ENCODE measurements around the gene RUNDC3A. TPM values are rescaled to one million over a fixed set of nuclear protein-coding genes. Genes with fewer than 3 reads are reported as not detected.

The RUNDC3A gene
- total RNA-seq, 2 experiments from 2014 or later, result 0.18 TPM; not detected in 1

- H3K9me3 Mint-ChIP-seq (ENCODE audit: insufficient read depth), result no peaks in the 10 kb centered on the region
- DNase-seq, result no peak
- H3K4me1 Mint-ChIP-seq (ENCODE audit: low read depth), result peaks cover 1% of the 10 kb centered on the region
- ATAC-seq, result no peak
- no peak overlapping the region for H3K4me3 Mint-ChIP-seq
- H3K36me3 Mint-ChIP-seq (ENCODE audit: low read depth), result peaks cover 11% of the 10 kb centered on the region
- no peak overlapping the region for H3K27ac Mint-ChIP-seq
- ChIA-PET POLR2A (no interaction called here), CTCF (interaction anchor here (0.9 to 6.3 kb wide), 8 partner anchors 8 to 148 kb away, joined by 3 to 60 read pairs (median 11); partner anchors contain the start of genes FAM171A2, GPATCH8 and GRN)
- H3K27me3 Mint-ChIP-seq (ENCODE audit: low read depth), result peaks cover 9% of the 10 kb centered on the region
These were observed 47.3 kb downstream of the RUNDC3A start for GRCh38 chr17:44355642-44356099.

GRCh38 chr17:44356241-44356640, 47.8 kb downstream of the RUNDC3A start:
- H3K9me3 Mint-ChIP-seq (ENCODE audit: insufficient read depth), result no peaks in the 10 kb centered on the region
- H3K4me1 Mint-ChIP-seq (ENCODE audit: low read depth), result peaks cover 1% of the 10 kb centered on the region
- peaks cover 13% of the 10 kb centered on the region for H3K27me3 Mint-ChIP-seq (ENCODE audit: low read depth)
- POLR2A ChIA-PET, result no interaction called here
- no peak overlapping the region for H3K4me3 Mint-ChIP-seq
- DNase-seq (no peak), ATAC-seq (no peak)
- CTCF ChIA-PET, result interaction anchor here (1.6 to 4.8 kb wide), 2 partner anchors 11 to 147 kb away, joined by 4 to 16 read pairs; partner anchors contain the start of gene GRN
- H3K36me3 Mint-ChIP-seq (ENCODE audit: low read depth), result peaks cover 9% of the 10 kb centered on the region
- no peak overlapping the region for H3K27ac Mint-ChIP-seq

GRCh38 chr17:44358066-44358465, 49.7 kb downstream of the RUNDC3A start:
- CTCF ChIA-PET, result interaction anchor here (0.6 to 4.8 kb wide), 6 partner anchors 12 to 173 kb away, joined by 3 to 16 read pairs (median 4); partner anchors contain the start of gene GRN
- peaks cover 1% of the 10 kb centered on the region for H3K4me1 Mint-ChIP-seq (ENCODE audit: low read depth)
- no peaks in the 10 kb centered on the region for H3K9me3 Mint-ChIP-seq (ENCODE audit: insufficient read depth)
- ATAC-seq, result no peak
- no peak overlapping the region for H3K4me3 Mint-ChIP-seq
- POLR2A ChIA-PET, result no interaction called here
- H3K27ac Mint-ChIP-seq, result no peak overlapping the region
- H3K27me3 Mint-ChIP-seq (ENCODE audit: low read depth), result peaks cover 26% of the 10 kb centered on the region
- peaks cover under 1% of the 10 kb centered on the region for H3K36me3 Mint-ChIP-seq (ENCODE audit: low read depth)
- DNase-seq, result no peak

GRCh38 chr17:44359006-44359405, 50.6 kb downstream of the RUNDC3A start:
- Mint-ChIP-seq H3K36me3 (ENCODE audit: low read depth) (no peaks in the 10 kb centered on the region), H3K27ac (no peak overlapping the region)
- no peak for ATAC-seq

GRCh38 chr17:44359458-44360143, 51.2 kb downstream of the RUNDC3A start:
- H3K4me1 Mint-ChIP-seq (ENCODE audit: low read depth), result peaks cover 4% of the 10 kb centered on the region
- POLR2A ChIA-PET, result no interaction called here
- no peak overlapping the region for H3K4me3 Mint-ChIP-seq
- CTCF ChIA-PET, result interaction anchor here (1.0 to 4.8 kb wide), 6 partner anchors 9 to 164 kb away, joined by 3 to 16 read pairs (median 4); partner anchors contain the start of gene GRN
- ATAC-seq (no peak), DNase-seq (no peak)
- no peaks in the 10 kb centered on the region for H3K9me3 Mint-ChIP-seq (ENCODE audit: insufficient read depth)
- H3K27me3 Mint-ChIP-seq (ENCODE audit: low read depth), result peaks cover 26% of the 10 kb centered on the region
- no peaks in the 10 kb centered on the region for H3K36me3 Mint-ChIP-seq (ENCODE audit: low read depth)
- no peak overlapping the region for H3K27ac Mint-ChIP-seq

More at GRCh38 chr17:44359006-44359405, 50.6 kb downstream of the RUNDC3A start:
- DNase-seq, result no peak
- POLR2A ChIA-PET, result no interaction called here
- H3K4me3 Mint-ChIP-seq, result no peak overlapping the region
- no peaks in the 10 kb centered on the region for H3K9me3 Mint-ChIP-seq (ENCODE audit: insufficient read depth)
- H3K27me3 Mint-ChIP-seq (ENCODE audit: low read depth), result peaks cover 26% of the 10 kb centered on the region
- CTCF ChIA-PET, result interaction anchor here (0.6 to 4.8 kb wide), 4 partner anchors 13 to 164 kb away, joined by 3 to 16 read pairs (median 3); partner anchors contain the start of gene GRN
- H3K4me1 Mint-ChIP-seq (ENCODE audit: low read depth), result peaks cover 5% of the 10 kb centered on the region

GRCh38 chr17:44360144-44360533, 51.7 kb downstream of the RUNDC3A start:
- CTCF ChIA-PET, result interaction anchor here (1.0 to 4.8 kb wide), 5 partner anchors 9 to 163 kb away, joined by 3 to 16 read pairs (median 4); partner anchors contain the start of gene GRN
- DNase-seq (no peak), ATAC-seq (no peak)
- H3K4me3 Mint-ChIP-seq, result no peak overlapping the region
- peaks cover 4% of the 10 kb centered on the region for H3K4me1 Mint-ChIP-seq (ENCODE audit: low read depth)
- H3K27ac Mint-ChIP-seq, result no peak overlapping the region
- H3K9me3 Mint-ChIP-seq (ENCODE audit: insufficient read depth), result no peaks in the 10 kb centered on the region
- H3K27me3 Mint-ChIP-seq (ENCODE audit: low read depth), result peaks cover 26% of the 10 kb centered on the region
- no peaks in the 10 kb centered on the region for H3K36me3 Mint-ChIP-seq (ENCODE audit: low read depth)
- POLR2A ChIA-PET, result no interaction called here

- no peaks in the 10 kb centered on the region for H3K36me3 Mint-ChIP-seq (ENCODE audit: low read depth)
- DNase-seq, result no peak
- H3K9me3 Mint-ChIP-seq (ENCODE audit: insufficient read depth), result no peaks in the 10 kb centered on the region
- CTCF ChIA-PET, result interaction anchor here (1.1 to 2.2 kb wide), 3 partner anchors 9 to 163 kb away, joined by 3 to 8 read pairs (median 4); no protein-coding TSS in a partner anchor
- H3K27ac Mint-ChIP-seq, result no peak overlapping the region
- POLR2A ChIA-PET, result no interaction called here
- no peak overlapping the region for H3K4me3 Mint-ChIP-seq
- peaks cover 26% of the 10 kb centered on the region for H3K27me3 Mint-ChIP-seq (ENCODE audit: low read depth)
- no peak for ATAC-seq
- H3K4me1 Mint-ChIP-seq (ENCODE audit: low read depth), result peaks cover 4% of the 10 kb centered on the region
These were observed 52.4 kb downstream of the RUNDC3A start for GRCh38 chr17:44360826-44361225.

- Mint-ChIP-seq H3K9me3 (ENCODE audit: insufficient read depth) (no peaks in the 10 kb centered on the region), H3K27ac (no peak overlapping the region), H3K36me3 (ENCODE audit: low read depth) (no peaks in the 10 kb centered on the region), H3K4me3 (no peak overlapping the region), H3K4me1 (ENCODE audit: low read depth) (peaks cover 4% of the 10 kb centered on the region), H3K27me3 (ENCODE audit: low read depth) (peaks cover 30% of the 10 kb centered on the region)
- ATAC-seq (no peak), DNase-seq (no peak)
- ChIA-PET POLR2A (no interaction called here), CTCF (interaction anchor here (0.9 to 3.5 kb wide), 5 partner anchors 8 to 162 kb away, joined by 5 to 29 read pairs (median 15); no protein-coding TSS in a partner anchor)
These were observed 53.2 kb downstream of the RUNDC3A start for GRCh38 chr17:44361292-44362260.

- H3K9me3 Mint-ChIP-seq (ENCODE audit: insufficient read depth), result no peaks in the 10 kb centered on the region
- ChIA-PET CTCF (interaction anchor here (0.8 to 3.5 kb wide), 11 partner anchors 9 to 161 kb away, joined by 4 to 29 read pairs (median 7); partner anchors contain the start of gene GRN), POLR2A (interaction anchor here (1.1 kb wide), 1 partner anchor 9 kb away, joined by 3 read pairs; no protein-coding TSS in a partner anchor)
- DNase-seq (no peak), ATAC-seq (no peak)
- peaks cover 4% of the 10 kb centered on the region for H3K4me1 Mint-ChIP-seq (ENCODE audit: low read depth)
- no peak overlapping the region for H3K27ac Mint-ChIP-seq
- H3K36me3 Mint-ChIP-seq (ENCODE audit: low read depth), result no peaks in the 10 kb centered on the region
- peaks cover 36% of the 10 kb centered on the region for H3K27me3 Mint-ChIP-seq (ENCODE audit: low read depth)
- H3K4me3 Mint-ChIP-seq, result no peak overlapping the region
These were observed 54.1 kb downstream of the RUNDC3A start for GRCh38 chr17:44362459-44362948.

- ChIA-PET CTCF (interaction anchor here (0.7 to 3.5 kb wide), 22 partner anchors 8 to 419 kb away, joined by 3 to 29 read pairs (median 5); partner anchors contain the start of gene GRN), POLR2A (interaction anchor here (0.7 to 1.1 kb wide), 2 partner anchors 8 to 12 kb away, joined by 3 read pairs; no protein-coding TSS in a partner anchor)
- Mint-ChIP-seq H3K36me3 (ENCODE audit: low read depth) (no peaks in the 10 kb centered on the region), H3K4me1 (ENCODE audit: low read depth) (peaks cover 4% of the 10 kb centered on the region), H3K4me3 (peak overlapping the region; percentile 67), H3K9me3 (ENCODE audit: insufficient read depth) (no peaks in the 10 kb centered on the region), H3K27me3 (ENCODE audit: low read depth) (peaks cover 40% of the 10 kb centered on the region), H3K27ac (no peak overlapping the region)
- ATAC-seq, result peak; percentile 50
- DNase-seq, result no peak
These were observed 54.7 kb downstream of the RUNDC3A start for GRCh38 chr17:44362949-44363612.

All from activated CD8-positive, alpha-beta T cell treated with anti-CD3 and anti-CD28 coated beads, Interleukin-2, amount 10 ng/mL, durations not matched to agents 7 days and 5 days (primary cell).